HCT116 (cell line): ENCODE results near the gene MKI67. TPM values are rescaled to one million over a fixed set of nuclear protein-coding genes. Genes with fewer than 3 reads are reported as not detected.

ENCODE experiments used
- ATAC-seq: fragments of 200-7000 bp; cut with Tn5 transposase; 2 replicates; pipeline ENCODE4 v1.9.1; 2020; ENCODE audit warnings: mild to moderate bottlenecking, moderate library complexity
- BruUV-seq: library from RNA; stranded (reverse); fragments of 400-500 nt; replicated peaks from 2 replicates; lab custom pipeline; 2021; lab: Mats Ljungman, UMichigan
- CTCF ChIA-PET: fragments of 300-600 bp; sonication (Branson Sonifier 250); formaldehyde crosslinking; loops from one replicate; lab custom pipeline; 2021; ENCODE audit warnings: antibody characterized with exemption; lab: Charles Lee
- POLR2A ChIA-PET: fragments of 300-600, 350-600 bp; sonication (Branson Sonifier 250); formaldehyde crosslinking; loops from one replicate; lab custom pipeline; 2021; ENCODE audit warnings: antibody characterized with exemption; lab: Charles Lee
- RAD21 ChIA-PET, 2 experiments: fragments of 300-600 bp; sonication (Branson Sonifier 250); formaldehyde crosslinking; loops; one replicate each; lab custom pipeline; 2023; ENCODE audit warnings: low total read pairs in 2 of 2; ENCODE audit not compliant: uncharacterized antibody in 2 of 2, unreplicated experiment in 2 of 2, low non-redundant PET in 1 of 2; lab: Charles Lee
- DNase-seq: peaks from one replicate; pipeline ENCODE4 v3.0.0-alpha.2; 2010; ENCODE audit warnings: low read depth, low spot score
- H2AFZ ChIP-seq: fragments of 200-600 bp; shearing (Covaris generic), sonication (generic); 2 replicates; pipeline ENCODE4 v1.6.1; 2017; ENCODE audit warnings: low read depth, mixed run types, mixed read lengths, antibody characterized with exemption, low read length; ENCODE audit not compliant: poor library complexity, severe bottlenecking
- H3K27ac ChIP-seq: 2 replicates; pipeline ENCODE4 v1.5.1; 2012; ENCODE audit warnings: low read depth, low read length
- H3K27me3 ChIP-seq: fragments of 200-600 bp; sonication (generic); 2 replicates; pipeline ENCODE4 v1.6.1; 2016; ENCODE audit warnings: mixed run types, low read length, mixed read lengths; ENCODE audit not compliant: insufficient read depth
- H3K36me3 ChIP-seq, 2 experiments: fragments of 200-500 bp in 1 of 2; fragments of 200-600 bp in 1 of 2; sonication (Bioruptor generic) in 1 of 2; sonication (generic) in 1 of 2; 2 replicates each; pipeline versions ENCODE4 v1.5.1 to v1.6.1; 2014 to 2016; ENCODE audit warnings: low read length in 2 of 2, inconsistent platforms in 1 of 2, mixed read lengths in 1 of 2, mixed run types in 1 of 2; ENCODE audit not compliant: insufficient read depth in 2 of 2, control insufficient read depth in 1 of 2
- H3K4me1 ChIP-seq, 2 experiments: fragments of 200-600 bp in 1 of 2; sonication (generic) in 1 of 2; 2 replicates each; pipeline versions ENCODE4 v1.5.1 to v1.6.1; 2012 to 2017; ENCODE audit warnings: low read length in 2 of 2, inconsistent platforms in 1 of 2, mild to moderate bottlenecking in 1 of 2, mixed read lengths in 1 of 2, mixed run types in 1 of 2, moderate library complexity in 1 of 2; ENCODE audit not compliant: insufficient read depth in 2 of 2, control insufficient read depth in 1 of 2
- H3K4me2 ChIP-seq: fragments of 200-600 bp; sonication (generic); 2 replicates; pipeline ENCODE4 v1.6.1; 2017; ENCODE audit warnings: mixed run types, low read length, mixed read lengths
- H3K4me3 ChIP-seq, 2 experiments: fragments of 200-600 bp in 1 of 2; sonication (generic) in 1 of 2; replicated peaks in 1 of 2; 2 replicates each; pipeline ENCODE4 v1.5.1; 2011 to 2016; ENCODE audit warnings: low read length in 2 of 2, control low read depth in 1 of 2, low read depth in 1 of 2, mild to moderate bottlenecking in 1 of 2, mixed read lengths in 1 of 2, mixed run types in 1 of 2
- H3K79me2 ChIP-seq: fragments of 200-600 bp; sonication (generic); 2 replicates; pipeline ENCODE4 v1.6.1; 2017; ENCODE audit warnings: mild to moderate bottlenecking, mixed run types, low read length, moderate library complexity, mixed read lengths; ENCODE audit not compliant: insufficient read depth
- H3K9ac ChIP-seq: fragments of 200-600 bp; sonication (generic); 2 replicates; pipeline ENCODE4 v1.6.1; 2016; ENCODE audit warnings: low read length, mixed read lengths
- H3K9me2 ChIP-seq: fragments of 200-600 bp; sonication (generic), shearing (Covaris generic); 2 replicates; pipeline ENCODE4 v1.6.1; 2017; ENCODE audit warnings: mixed run types, mild to moderate bottlenecking, moderate library complexity; ENCODE audit not compliant: insufficient read depth
- H3K9me3 ChIP-seq, 2 experiments: fragments of 200-500 bp in 1 of 2; fragments of 200-600 bp in 1 of 2; sonication (Bioruptor generic) in 1 of 2; sonication (generic) in 1 of 2; 2 replicates each; pipeline ENCODE4 v1.6.1; 2014 to 2017; ENCODE audit warnings: low read length in 2 of 2, mixed read lengths in 2 of 2, inconsistent platforms in 1 of 2, low read depth in 1 of 2, mild to moderate bottlenecking in 1 of 2, mixed run types in 1 of 2, moderate library complexity in 1 of 2; ENCODE audit not compliant: control insufficient read depth in 1 of 2, insufficient read depth in 1 of 2
- H4K20me1 ChIP-seq: fragments of 200-600 bp; sonication (generic), shearing (Covaris generic); 2 replicates; pipeline ENCODE4 v1.6.1; 2017; ENCODE audit warnings: mixed run types, mild to moderate bottlenecking, moderate library complexity; ENCODE audit not compliant: insufficient read depth
- ATF3 ChIP-seq: IDR thresholded peaks from 2 replicates; pipeline ENCODE4 v1.6.1; 2012
- CBX3 ChIP-seq: IDR thresholded peaks from 2 replicates; pipeline ENCODE4 v1.6.1; 2012; ENCODE audit warnings: low read depth
- EGR1 ChIP-seq: IDR thresholded peaks from 2 replicates; pipeline ENCODE4 v1.6.1; 2012; ENCODE audit warnings: low read depth
- ELF1 ChIP-seq: IDR thresholded peaks from 2 replicates; pipeline ENCODE4 v1.6.1; 2012; ENCODE audit warnings: low read depth, borderline replicate concordance
- EZH2phosphoT487 ChIP-seq: fragments of 200-600 bp; IDR thresholded peaks from 2 replicates; pipeline ENCODE4 v1.6.1; 2018; ENCODE audit warnings: antibody characterized with exemption, borderline replicate concordance
- JUND ChIP-seq: IDR thresholded peaks from 2 replicates; pipeline ENCODE4 v1.6.1; 2012
- POLR2A ChIP-seq: IDR thresholded peaks from 2 replicates; pipeline ENCODE4 v1.7.0; 2011; ENCODE audit warnings: borderline replicate concordance; ENCODE audit not compliant: insufficient read depth, insufficient read length; ENCODE audit errors: extremely low read depth
- POLR2AphosphoS5 ChIP-seq: IDR thresholded peaks from 2 replicates; pipeline ENCODE4 v1.6.1; 2011; ENCODE audit warnings: mild to moderate bottlenecking, low read depth, low read length, moderate library complexity
- RAD21 ChIP-seq: IDR thresholded peaks from 2 replicates; pipeline ENCODE4 v1.6.1; 2012; ENCODE audit warnings: low read depth, mild to moderate bottlenecking
- SP1 ChIP-seq: IDR thresholded peaks from 2 replicates; pipeline ENCODE4 v1.6.1; 2012; ENCODE audit warnings: low read depth
- SRF ChIP-seq: IDR thresholded peaks from 2 replicates; pipeline ENCODE4 v1.6.1; 2012; ENCODE audit warnings: low read depth
- intact Hi-C: fragments of 100-400 bp; cut with micrococcal nuclease; formaldehyde crosslinking; loops from 2 replicates; pipeline ENCODE4 v1.10.0; 2022
- total RNA-seq: library from RNA; stranded (reverse); gene quantifications from one replicate; pipeline ENCODE4 v1.2.1, GENCODE V29; 2021; ENCODE audit not compliant: unreplicated experiment

Gene MKI67
- total RNA-seq, 1 experiment from 2014 or later, result 202 TPM

GRCh38 chr10:128105383-128105782 lies 20.8 kb downstream of the MKI67 start:
- POLR2A ChIA-PET, result no interaction called here
- Histone ChIP-seq H3K4me1 (no peaks in the 10 kb centered on the region), H3K4me3 (no peak overlapping the region), H3K36me3 (peaks cover 98 to 99% of the 10 kb centered on the region in 2 experiments), H4K20me1 (no peaks in the 10 kb centered on the region), H3K9ac (no peak overlapping the region), H3K27me3 (no peaks in the 10 kb centered on the region), H3K9me3 (no peaks in the 10 kb centered on the region), H3K9me2 (no peaks in the 10 kb centered on the region), H3K4me2 (no peak overlapping the region), H2AFZ (no peak overlapping the region), H3K79me2 (peaks cover 97% of the 10 kb centered on the region), H3K27ac (no peak overlapping the region)
- intact Hi-C loops, result no loop called here
- DNase-seq (no peak), ATAC-seq (no peak)
- RAD21 ChIA-PET, result no interaction called here
- TF ChIP-seq EGR1 (no peak), POLR2A (no peak), JUND (no peak), ELF1 (no peak), ATF3 (no peak), POLR2AphosphoS5 (no peak; the same call in 1 of the 2 replicates), EZH2phosphoT487 (no peak), CBX3 (no peak), SP1 (no peak), SRF (no peak), RAD21 (no peak)
- TSS peak; percentile 6 for BruUV-seq
- CTCF ChIA-PET, result no interaction called here

- no peak overlapping the region for H2AFZ ChIP-seq
- CTCF ChIA-PET, result no interaction called here
- H3K4me2 ChIP-seq, result no peak overlapping the region
- no peak for ATAC-seq
- no peaks in the 10 kb centered on the region for H3K27me3 ChIP-seq
- no peaks in the 10 kb centered on the region for H3K9me2 ChIP-seq
- H3K79me2 ChIP-seq, result peaks cover 91% of the 10 kb centered on the region
- peaks cover 90 to 99% of the 10 kb centered on the region in 2 experiments for H3K36me3 ChIP-seq
- H3K9me3 ChIP-seq, result no peaks in the 10 kb centered on the region
- H4K20me1 ChIP-seq, result 0 out of 2 replicates have a peak, but pooled peaks cover 5% of the 10 kb centered on the region
- intact Hi-C loops, result no loop called here
- RAD21 ChIA-PET, result no interaction called here
- H3K4me1 ChIP-seq, result no peaks in the 10 kb centered on the region
- H3K9ac ChIP-seq, result no peak overlapping the region
- BruUV-seq, result no TSS peak
- POLR2A ChIA-PET, result no interaction called here
- no peak overlapping the region for H3K27ac ChIP-seq
- DNase-seq, result no peak
- no peak overlapping the region for H3K4me3 ChIP-seq
- TF ChIP-seq RAD21 (no peak), POLR2AphosphoS5 (peak; percentile 32; the same call in 1 of the 2 replicates)
Observed at GRCh38 chr10:128103229-128103714, 23.0 kb downstream of the MKI67 start.
